Lower lobe of right lung (tissue), 2 donors: Measurements from ENCODE around the gene HTRA3. TPM values are rescaled to one million over a fixed set of nuclear protein-coding genes. Genes with fewer than 3 reads are reported as not detected.

Source experiments
- ATAC-seq, 2 donors: fragments of 200-7000 bp; cut with Tn5 transposase; one replicate each; pipeline ENCODE4 v1.9.1; 2020 to 2022; ENCODE audit warnings: mild to moderate bottlenecking in 2 of 2, moderate library complexity in 2 of 2
- DNase-seq: peaks from one replicate; pipeline ENCODE4 v3.0.0-alpha.2; 2020
- H3K27ac ChIP-seq: fragments of 200-600 bp; one replicate; pipeline ENCODE4 v1.8.0; 2022
- H3K27me3 ChIP-seq: fragments of 200-600 bp; one replicate; pipeline ENCODE4 v1.8.0; 2022; ENCODE audit warnings: low read depth
- H3K36me3 ChIP-seq: fragments of 200-600 bp; one replicate; pipeline ENCODE4 v1.8.0; 2022; ENCODE audit warnings: mild to moderate bottlenecking
- H3K4me1 ChIP-seq: fragments of 200-600 bp; one replicate; pipeline ENCODE4 v1.8.0; 2022
- H3K4me3 ChIP-seq: fragments of 200-600 bp; one replicate; pipeline ENCODE4 v1.8.0; 2022; ENCODE audit warnings: mild to moderate bottlenecking
- H3K9me3 ChIP-seq: fragments of 200-600 bp; one replicate; pipeline ENCODE4 v1.8.0; 2022
- intact Hi-C: fragments of 100-400 bp; cut with DNase I; formaldehyde crosslinking; loops from one replicate; pipeline ENCODE4 v1.11.0; 2022
- total RNA-seq: library from RNA; stranded (reverse); fragmentation: NEBNext Ultra II Directional; extraction: Animal tissue kit (Norgen Biotek cat#: 25700); gene quantifications from one replicate; pipeline ENCODE4 v1.2.1, GENCODE V29; 2021
- TF ChIP-seq, protein P1 (sequence below): fragments of 200-600 bp; IDR thresholded peaks from one replicate; pipeline ENCODE4 v1.8.0; 2022; ENCODE audit warnings: antibody characterized with exemption, mild to moderate bottlenecking
- donor health status: DM: no; HTN: yes; CAD: no; lungs with severe emphysema.

HTRA3 gene
- total RNA-seq, 1 donor from 2014 or later, result 15.5 TPM

DNA sequence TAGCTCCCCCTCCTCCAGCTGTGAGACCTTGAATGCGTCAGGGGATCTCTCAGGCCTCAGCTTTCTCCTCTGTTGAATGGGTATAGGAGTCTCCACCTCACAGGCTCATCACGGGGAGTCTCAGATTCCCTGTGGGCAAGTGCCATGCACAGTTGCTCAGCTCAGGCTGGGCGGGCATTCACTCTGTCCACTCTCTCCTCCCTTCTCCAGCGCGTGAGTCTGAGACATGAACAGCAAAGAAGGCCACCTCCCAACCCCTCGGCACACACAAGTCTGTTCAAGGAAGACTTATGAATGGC lies 60.0 kb downstream of the HTRA3 start:
- Histone ChIP-seq H3K27me3 (no peaks in the 10 kb centered on the region), H3K4me1 (no peaks in the 10 kb centered on the region), H3K36me3 (no peaks in the 10 kb centered on the region), H3K9me3 (no peaks in the 10 kb centered on the region), H3K27ac (no peak overlapping the region), H3K4me3 (no peak overlapping the region)
- intact Hi-C loops, result no loop called here
- ATAC-seq (no peak), DNase-seq (no peak)
- TF ChIP-seq, protein P1, sequence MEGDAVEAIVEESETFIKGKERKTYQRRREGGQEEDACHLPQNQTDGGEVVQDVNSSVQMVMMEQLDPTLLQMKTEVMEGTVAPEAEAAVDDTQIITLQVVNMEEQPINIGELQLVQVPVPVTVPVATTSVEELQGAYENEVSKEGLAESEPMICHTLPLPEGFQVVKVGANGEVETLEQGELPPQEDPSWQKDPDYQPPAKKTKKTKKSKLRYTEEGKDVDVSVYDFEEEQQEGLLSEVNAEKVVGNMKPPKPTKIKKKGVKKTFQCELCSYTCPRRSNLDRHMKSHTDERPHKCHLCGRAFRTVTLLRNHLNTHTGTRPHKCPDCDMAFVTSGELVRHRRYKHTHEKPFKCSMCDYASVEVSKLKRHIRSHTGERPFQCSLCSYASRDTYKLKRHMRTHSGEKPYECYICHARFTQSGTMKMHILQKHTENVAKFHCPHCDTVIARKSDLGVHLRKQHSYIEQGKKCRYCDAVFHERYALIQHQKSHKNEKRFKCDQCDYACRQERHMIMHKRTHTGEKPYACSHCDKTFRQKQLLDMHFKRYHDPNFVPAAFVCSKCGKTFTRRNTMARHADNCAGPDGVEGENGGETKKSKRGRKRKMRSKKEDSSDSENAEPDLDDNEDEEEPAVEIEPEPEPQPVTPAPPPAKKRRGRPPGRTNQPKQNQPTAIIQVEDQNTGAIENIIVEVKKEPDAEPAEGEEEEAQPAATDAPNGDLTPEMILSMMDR, result no peak

DNA sequence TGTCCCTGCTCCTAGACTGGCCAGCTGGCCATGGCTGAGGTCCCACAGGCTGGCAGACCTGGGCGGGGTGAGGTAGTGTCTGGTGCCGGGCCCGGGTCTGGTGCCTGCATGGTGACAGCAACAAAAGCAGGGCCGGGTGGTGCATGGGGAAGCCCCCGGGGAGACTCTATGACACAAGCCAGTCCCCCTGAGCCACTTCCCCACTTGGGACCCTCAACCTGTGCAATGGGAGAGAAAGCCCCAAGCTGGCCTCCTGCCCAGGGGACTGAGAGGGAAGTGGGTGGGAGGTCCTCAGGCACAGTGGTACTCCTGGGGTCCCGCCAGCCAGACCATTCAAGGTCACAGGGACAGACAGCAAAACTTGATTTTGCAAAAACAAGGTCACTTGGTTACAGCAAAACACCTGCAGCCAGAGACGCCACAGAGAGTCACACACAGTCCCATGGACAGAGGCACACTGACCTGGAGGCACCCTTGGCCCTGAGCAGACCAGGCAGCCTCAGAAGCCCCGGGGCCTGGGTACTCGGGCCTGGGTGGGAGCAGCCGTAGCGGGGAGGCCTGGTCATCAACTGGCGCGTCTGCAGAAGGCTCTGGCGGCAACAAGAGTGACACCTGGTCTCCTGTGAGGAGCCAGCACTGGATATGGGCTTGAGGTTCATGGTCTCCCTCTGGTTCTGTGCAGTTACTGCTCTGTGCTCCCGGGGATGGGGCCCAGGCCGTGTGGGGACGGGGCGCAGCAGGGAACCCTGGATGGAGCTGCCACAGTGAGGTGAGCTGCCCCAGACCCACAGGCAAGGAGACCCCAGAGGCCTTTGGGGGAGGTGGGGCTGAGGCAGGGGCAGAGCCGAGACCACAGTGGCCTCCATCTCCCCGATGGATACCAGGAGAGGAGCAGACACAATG lies 60.6 kb downstream of the HTRA3 start:
- TF ChIP-seq, protein P1, result no peak
- intact Hi-C loops, result no loop called here
- ATAC-seq (no peak), DNase-seq (peak; percentile 37)
- no peaks in the 10 kb centered on the region for H3K27me3 ChIP-seq
- no peaks in the 10 kb centered on the region for H3K36me3 ChIP-seq
- no peak overlapping the region for H3K4me3 ChIP-seq
- H3K9me3 ChIP-seq, result no peaks in the 10 kb centered on the region
- no peaks in the 10 kb centered on the region for H3K4me1 ChIP-seq
- H3K27ac ChIP-seq, result no peak overlapping the region

DNA sequence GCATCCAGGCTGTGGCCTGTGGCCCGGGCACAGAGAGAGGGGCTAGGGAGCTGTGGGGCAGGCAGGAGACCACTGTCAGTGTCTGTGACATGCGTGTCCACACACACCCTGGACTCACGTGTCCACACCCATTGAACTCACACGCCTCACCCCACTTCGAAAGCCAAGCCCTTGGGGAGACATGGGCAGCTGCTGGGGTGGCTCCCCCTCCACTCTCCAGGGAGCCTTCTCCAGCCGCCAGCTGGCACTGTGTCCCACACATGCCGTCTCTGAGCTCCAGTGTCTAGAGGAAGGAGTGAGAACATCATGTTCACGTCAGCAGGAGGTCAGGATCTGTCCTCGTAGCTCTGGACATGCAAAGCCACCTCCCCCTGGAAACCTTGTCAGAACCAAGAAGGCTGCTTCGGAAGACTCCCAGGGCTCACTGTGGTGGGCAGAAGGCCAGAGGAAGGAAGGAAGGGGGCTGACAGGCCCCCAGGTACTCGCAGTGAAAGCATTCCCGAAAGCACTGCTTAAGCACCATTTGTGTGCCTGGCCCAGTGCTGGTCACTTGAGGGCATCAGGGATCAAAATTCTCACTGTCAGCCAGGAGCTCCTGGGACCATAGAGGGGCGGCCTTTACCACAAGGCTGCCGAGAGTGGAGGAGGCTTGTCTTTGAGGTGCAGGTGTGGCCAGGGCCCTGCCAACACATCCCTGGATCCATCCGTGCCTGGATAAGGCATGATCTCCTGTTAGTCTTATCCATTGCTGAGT lies 61.4 kb downstream of the HTRA3 start:
- Histone ChIP-seq H3K27ac (no peak overlapping the region), H3K27me3 (no peaks in the 10 kb centered on the region), H3K4me3 (no peak overlapping the region), H3K9me3 (no peaks in the 10 kb centered on the region), H3K36me3 (no peaks in the 10 kb centered on the region), H3K4me1 (no peaks in the 10 kb centered on the region)
- intact Hi-C loops, result no loop called here
- TF ChIP-seq, protein P1, result no peak
- ATAC-seq (peak; percentile 36 to 65), DNase-seq (peak; percentile 55)

DNA sequence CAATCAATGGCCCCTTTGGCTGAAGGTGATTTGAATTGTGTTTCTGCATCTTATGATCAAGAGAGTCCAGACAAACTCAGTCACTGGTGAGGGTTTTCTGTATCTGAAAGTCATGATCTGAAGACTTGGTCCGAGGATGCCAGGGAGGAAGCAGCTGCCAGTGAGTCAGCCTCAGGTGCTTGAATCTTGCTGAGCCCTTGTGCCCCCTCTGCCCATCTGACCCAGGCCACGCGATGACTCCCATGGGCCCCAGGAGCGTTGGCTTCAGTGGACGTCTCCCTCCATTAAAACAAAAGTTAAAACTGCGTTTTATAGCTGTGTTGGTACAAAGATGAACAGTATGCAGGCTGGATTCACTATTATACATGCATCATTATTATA lies 62.0 kb downstream of the HTRA3 start:
- no peaks in the 10 kb centered on the region for H3K9me3 ChIP-seq
- no peaks in the 10 kb centered on the region for H3K4me1 ChIP-seq
- ATAC-seq (no peak), DNase-seq (no peak)
- no peaks in the 10 kb centered on the region for H3K36me3 ChIP-seq
- no peak overlapping the region for H3K4me3 ChIP-seq
- intact Hi-C loops, result no loop called here
- H3K27me3 ChIP-seq, result no peaks in the 10 kb centered on the region
- H3K27ac ChIP-seq, result no peak overlapping the region
- TF ChIP-seq, protein P1, result no peak

DNA sequence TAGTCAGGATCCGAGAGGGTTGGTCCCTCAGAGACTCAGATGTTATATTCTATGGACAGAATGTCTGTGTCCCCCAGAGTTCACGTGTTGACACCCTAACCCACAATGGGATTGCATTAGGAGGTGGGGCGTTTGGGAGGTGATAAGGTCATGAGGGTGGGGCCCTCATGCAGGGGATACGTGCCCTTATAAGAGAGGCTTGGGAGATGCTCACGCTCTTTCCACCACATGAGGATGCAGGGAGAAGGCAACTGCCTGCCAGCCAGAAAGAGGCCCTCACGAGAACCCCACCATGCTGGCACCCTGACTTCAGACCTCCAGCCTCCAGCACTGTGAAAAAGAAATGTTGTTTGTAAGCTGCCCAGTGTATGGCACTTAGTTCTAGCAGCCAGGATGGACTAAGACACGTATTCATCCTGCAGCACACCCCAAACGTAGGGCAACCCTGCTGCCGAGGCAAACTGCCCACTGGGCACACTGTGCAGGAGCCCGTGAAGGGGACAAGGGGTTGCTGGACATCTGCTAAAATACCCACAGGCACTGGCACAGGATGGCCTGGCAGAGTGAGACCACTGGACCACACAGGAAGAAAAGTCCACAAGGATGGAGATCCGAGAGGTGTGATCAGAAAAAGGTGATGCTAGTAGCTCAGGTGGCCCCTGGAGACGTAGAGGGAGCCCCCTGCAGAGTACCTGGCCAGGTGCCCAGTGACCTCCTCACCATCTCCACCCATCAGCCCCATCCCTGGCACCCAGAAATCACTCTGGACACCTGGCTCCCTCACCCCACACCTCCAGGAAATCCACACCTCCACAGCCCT lies 62.7 kb downstream of the HTRA3 start:
- intact Hi-C loops, result no loop called here
- ATAC-seq (no peak), DNase-seq (peak; percentile 34)
- Histone ChIP-seq H3K4me3 (no peak overlapping the region), H3K4me1 (no peaks in the 10 kb centered on the region), H3K9me3 (no peaks in the 10 kb centered on the region), H3K27me3 (no peaks in the 10 kb centered on the region), H3K27ac (no peak overlapping the region), H3K36me3 (no peaks in the 10 kb centered on the region)
- TF ChIP-seq, protein P1, result no peak
